NCI-H1417 treated with DMSO at 0.1 percent for 48 hours (cell line): Measurements from ENCODE around the gene ESR2.
"Not testable (repeated sequence)": the region's sequence is repeated elsewhere in the genome, so short reads cannot be mapped to it uniquely, and the experiment has no call there.

ENCODE experiments used
- DNase-seq: peaks from one replicate; lab custom pipeline; 2025; lab: John Stamatoyannopoulos, UW

The ESR2 gene

DNA sequence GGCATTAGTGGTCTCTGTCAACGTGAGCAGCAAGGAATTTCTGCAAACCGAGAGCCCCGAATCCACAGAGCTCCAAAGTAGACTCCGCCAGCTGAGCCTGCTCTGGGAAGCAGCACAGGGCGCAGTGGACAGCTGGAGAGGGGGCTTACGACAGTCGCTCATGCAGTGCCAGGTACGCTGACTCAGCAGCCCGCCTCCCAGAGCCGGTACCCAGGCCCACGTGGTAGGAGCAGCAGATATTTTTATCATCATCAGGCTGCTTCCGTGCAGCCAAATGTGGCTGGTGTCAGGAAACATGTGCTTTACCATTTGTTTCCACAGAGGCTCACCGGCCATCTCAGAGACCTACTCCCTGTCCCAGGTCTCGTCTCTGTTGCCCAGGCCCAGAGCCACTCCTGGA is 73.7 kb downstream of the ESR2 start:
- no peak for DNase-seq

DNA sequence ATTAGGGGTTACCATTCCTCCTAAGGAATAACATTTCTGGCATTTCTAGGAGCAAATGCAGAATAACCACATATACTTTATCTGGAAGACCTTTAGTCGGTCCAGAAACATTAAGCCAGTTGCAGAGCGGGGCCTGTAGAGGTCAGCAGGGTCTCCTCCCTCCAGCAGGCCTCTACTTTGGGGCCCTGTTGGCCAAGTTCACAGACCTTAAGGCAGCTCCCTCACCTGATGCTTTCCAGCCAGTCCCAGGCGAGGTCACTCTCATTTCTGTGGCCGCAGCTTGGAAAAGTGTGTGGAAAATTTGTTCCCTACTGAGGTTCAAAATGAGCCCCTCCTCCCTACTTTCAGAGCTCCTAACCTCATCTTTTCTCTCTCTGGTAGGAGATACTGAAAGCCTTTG is 74.1 kb downstream of the ESR2 start:
- DNase-seq, result no peak

DNA sequence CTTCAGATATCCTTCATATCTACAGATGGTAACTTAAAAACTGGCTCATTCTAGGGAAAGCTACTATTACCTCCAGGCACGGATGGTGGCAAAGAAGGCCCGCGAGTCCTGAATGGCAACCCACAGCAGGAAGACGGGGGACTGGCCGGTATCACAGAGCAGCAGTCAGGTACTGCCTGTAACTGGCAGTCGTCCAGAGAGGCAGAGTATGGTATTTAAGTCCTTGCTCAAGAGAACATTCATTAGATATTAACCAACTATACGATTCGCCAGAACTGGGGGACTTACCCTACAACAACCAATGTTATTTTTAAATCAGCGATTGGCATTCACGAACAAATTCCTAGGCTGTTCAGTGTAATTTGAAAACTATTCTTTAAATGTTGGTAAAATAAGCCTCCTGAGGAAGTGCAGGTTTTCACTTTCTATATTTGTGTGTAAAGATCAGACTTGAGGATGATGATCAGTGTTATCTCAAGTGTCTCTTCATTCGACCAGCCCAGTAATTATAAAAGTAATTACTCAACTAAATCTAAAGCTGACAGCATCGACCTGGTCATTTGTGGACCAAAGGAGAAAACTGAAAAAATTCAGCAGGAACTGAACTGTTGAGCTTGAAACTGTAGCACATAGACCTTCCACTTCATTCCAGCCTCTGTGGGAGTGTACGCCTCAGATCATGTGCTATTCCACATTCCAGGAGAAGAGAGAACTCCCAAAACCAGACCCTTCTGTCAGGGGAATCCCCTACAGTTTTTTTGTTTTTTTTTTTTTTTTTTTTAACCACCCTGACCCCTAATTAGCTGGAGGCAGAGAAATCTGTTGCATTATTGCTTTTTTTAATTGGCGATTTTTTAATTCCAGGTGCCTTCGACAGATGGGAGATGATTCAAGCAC is 75.6 kb downstream of the ESR2 start:
- no peak for DNase-seq

DNA sequence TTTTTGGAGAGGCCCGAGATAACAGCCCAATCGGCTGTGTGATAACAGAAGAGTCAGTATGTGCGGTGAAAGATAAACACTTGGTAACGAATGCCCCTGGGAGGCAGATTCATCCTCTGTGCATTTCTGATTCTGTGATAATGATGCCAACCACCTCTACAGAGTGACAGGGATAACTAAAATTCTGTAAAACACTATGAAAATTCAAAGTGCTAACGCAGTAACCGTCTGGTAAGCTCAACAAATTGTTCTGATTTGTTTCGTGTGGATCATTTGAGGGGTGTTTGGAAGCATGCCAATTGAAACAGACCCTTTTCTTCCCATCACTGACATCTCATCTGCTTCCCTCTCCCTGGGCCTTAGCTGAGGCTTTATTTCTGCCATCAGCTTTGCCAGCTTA is 76.3 kb downstream of the ESR2 start:
- no peak for DNase-seq

DNA sequence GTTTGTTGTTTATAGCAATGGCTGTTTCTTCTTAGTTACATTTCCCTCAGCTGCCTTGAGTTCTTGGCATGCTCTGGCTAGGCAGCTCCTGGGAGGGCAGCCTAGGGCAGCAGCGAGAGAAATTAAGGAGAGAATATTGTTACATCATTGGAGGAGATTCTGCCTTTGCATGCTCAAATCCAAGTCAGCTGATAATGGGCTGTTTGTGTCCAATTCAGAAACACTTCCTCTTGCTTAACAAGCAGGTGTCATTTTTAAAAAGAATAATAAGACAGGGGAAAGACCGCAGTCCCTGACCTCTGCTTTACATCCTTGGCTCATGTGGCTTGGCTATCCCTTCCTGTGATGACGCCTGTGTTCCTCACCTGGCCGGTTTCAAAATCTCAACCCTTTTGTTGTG is 76.9 kb downstream of the ESR2 start:
- no peak for DNase-seq

DNA sequence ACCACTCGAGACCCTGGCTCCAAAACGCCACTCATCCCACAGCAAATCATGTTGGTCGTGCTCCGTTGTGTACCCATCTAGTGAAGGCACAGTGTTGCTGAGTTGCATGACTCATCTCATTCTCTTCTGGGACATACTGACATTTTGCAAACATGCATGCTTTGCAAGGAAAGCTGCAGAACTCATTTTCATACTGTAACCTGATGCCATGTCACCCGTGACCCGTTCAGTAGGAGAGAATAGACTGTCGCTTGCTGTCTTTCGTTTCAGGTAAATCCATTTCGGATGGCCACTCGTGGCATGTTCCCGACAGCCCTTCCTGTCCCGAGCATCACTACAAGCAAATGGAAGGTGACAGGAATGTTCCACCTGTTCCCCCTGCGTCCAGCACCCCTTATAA is 78.2 kb downstream of the ESR2 start:
- no peak for DNase-seq

DNA sequence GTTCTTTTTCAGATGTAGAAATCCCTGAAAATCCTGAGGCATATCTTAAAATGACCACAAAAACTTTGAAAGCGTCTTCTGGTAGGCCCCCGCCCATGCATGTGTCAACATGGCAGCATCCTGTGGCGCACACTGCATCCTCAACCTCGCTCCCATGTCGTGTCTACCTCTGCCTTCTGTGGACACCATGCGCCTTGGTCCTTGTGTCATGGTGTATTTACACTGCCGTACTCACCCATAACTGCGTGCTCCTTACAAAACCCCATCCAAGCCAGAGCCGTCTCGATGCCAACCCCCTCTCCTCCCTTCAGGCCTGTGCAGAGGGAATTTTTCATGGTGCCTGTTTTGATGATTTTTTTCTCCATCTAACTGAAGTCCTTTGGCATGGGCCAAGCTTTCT is 78.9 kb downstream of the ESR2 start:
- DNase-seq, result no peak

DNA sequence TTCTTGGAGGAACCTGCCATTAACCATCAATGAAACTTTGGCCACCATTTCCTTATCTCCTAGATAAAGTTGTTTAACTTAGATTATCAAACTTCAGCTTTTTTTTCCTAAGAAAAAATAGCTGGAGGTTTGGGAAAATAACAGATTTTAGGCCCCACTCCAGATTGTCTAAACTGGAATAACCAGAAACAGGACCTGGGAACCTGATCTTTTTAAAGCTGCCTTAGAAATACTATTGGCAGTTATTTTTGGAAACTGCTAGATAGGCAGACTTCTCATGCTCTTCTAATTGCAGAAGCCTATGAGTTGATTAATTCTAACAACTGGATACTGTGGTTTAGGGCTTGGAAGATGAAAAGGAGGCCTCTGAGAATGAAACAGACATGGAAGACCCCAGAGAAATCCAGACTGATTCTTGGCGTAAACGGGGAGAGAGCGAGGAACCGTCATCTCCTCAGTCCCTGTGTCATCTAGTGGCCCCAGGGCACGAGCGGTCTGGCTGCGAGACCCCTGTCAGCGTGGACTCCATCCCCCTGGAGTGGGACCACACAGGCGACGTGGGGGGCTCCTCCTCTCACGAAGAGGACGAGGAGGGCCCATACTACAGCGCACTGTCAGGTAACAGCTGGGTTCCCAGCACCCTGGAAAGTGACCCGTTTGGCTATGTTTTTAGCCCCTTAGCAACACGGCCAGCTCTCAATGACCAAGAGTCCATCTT is 80.2 kb downstream of the ESR2 start:
- no peak for DNase-seq

DNA sequence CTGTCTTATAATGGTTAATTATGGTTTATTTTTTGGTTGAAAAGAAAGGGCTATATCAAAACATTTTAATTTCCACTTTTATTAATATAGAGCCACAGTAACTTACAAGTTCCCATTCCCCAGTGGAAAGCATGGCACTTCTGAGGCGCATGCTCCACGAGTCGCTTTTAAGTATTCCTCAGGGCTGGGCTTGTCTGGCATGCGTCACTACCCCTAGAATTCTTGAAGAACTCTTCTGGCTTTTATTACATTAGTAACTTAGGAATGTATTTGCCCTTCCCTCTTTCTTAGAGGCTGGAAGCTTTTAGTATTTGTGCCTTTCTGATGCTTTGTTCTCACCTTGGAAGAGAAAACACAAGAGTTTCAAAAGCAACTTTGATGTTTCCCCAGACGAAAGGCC is 81.1 kb downstream of the ESR2 start:
- DNase-seq, result no peak

DNA sequence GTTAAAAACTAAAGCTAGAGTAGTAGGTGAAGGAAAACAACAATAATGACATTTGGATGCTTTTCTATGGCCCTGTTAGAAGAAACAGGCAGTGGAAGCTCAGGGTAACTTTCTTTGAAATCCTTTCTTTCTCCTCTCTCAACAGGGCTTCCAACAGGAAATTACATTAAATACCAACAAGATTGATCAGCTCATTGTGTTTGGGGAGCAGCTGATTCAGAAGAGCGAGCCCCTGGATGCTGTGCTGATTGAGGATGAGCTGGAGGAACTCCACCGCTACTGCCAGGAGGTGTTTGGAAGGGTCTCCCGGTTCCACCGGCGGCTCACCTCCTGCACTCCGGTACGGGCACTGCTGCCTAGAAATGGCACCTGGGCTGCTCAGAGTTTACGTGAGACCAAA is 81.5 kb downstream of the ESR2 start:
- no peak for DNase-seq

DNA sequence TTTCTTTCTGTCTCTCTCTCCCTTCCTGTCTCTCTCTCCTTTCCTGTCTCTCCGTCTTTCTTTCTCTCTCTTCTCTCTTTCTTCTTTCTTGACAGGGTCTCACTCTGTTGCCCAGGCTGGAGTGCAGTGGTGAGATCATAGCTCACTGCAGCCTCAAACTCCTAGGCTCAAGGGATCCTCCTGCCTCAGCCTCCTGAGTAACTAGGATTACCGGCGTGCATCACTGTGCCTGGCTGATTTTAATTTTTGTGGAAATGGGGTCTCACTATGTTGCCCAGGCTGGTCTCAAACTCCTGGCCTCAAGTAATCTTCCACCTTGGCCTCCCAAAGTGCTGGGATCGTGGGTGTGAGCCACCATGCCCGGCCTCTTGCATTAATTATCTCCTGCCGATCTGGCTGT is 83.3 kb downstream of the ESR2 start:
- DNase-seq, result not testable (repeated sequence)

DNA sequence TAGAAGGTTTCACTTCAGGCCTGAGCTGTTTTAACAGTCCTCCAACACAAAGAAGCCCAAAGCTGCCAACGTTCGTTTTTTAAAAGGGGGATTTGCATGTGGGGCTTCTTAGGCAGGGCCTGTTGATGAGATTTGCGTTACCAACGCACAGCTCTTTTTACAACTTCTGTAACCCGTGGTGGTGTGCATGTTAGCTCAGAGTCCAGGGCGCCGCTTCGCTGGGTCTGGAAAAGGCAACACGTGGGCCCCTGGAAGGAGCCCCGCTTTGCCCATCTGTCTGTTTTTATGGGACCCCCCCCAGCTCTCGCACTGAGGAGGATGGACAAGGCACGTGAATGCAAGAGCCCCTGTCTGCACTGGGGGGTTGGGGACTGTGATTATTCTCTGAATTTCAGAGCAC is 84.0 kb downstream of the ESR2 start:
- DNase-seq, result no peak

DNA sequence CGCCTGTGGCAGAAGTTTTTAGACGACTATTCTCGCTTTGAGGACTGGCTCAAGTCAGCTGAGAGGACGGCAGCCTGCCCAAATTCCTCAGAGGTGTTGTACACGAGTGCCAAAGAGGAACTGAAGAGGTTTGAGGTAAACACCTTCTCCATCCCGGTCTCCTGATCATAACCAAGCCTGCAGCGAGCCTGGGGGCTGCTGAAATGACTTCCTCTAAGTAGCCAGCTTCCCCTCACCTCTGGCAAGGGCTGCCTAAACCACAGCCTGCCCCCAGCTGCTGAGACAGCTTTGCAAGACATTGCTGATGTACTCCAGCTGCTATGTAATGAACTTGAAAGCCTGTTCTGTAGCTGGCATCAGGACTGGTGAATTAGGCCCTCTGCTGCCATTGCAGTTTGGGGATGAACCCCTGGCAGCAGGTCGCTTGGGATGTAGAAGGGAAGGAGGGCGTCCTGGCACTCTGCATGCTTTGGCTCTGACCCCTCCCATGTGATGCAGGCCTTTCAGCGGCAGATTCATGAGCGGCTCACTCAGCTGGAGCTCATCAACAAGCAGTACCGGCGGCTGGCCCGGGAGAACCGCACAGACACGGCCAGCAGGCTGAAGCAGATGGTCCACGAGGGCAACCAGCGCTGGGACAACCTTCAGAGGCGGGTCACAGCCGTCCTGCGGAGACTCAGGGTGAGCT is 84.6 kb downstream of the ESR2 start:
- no peak for DNase-seq

DNA sequence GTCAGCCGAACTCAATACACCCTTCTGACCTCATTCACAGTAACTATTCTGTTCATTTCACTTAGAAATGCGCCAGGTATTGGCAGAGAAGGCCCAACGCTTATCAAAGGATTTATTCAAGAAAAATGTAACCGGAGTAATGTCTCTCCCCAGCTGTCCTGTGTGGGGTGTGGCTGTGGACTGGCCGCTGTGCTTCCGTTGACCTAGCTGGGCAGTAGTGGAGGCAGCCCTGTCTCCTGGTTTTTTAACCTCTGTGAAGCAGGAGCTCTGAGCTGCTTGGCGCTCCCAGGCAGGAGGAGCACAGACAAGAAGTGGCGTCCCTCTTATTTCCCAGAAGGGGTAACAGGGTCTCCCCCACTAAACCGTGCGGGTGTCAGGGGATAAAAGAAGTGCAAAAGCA is 85.2 kb downstream of the ESR2 start:
- no peak for DNase-seq

DNA sequence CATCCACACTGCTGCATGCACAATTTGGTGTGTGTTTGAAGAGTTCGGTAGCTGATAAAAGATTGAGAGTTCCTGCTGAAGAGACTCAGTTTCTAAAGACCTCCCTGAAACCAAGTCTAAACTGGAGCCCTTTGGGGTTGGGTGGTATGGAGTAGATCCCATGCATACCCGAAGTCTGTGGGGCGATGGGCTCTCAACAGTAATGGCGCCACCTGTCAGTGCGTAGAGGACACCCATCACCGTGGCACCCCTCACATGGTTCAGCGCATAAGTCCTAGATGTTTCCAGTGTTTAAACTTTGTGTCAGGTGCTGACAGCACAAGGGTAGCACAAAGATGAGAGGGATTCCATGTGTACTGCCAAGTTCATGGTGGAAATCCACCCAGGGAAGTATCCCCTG is 85.9 kb downstream of the ESR2 start:
- no peak for DNase-seq

DNA sequence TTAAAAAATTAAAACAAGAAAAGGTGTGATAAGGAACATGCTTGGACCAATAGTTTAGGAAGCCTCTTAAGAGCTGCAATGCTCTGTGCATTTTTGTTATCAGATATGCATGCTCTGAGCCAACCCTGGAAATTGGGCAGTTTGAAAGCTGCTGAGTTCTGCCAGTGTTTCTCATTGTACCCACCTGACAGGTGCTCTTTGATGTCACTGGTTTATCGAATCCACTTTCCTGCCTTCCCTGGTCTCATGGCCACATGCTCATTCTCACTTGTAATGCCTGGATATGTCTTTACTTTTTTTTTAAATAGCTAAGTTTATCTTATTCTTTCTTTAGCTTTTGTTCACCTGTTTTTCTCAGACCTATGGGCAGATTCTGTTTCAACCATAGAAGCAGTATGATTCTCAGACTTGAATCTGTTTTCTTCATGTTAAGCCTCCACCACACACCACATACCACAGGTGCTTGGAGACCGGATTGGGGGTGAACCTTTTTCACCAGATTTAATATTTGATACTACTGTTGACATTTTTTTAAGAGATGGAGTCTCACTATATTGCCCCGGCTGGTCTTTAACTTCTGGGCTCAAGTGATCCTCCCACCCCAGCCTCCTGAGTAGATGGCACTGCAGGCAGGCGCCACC is 90.7 kb downstream of the ESR2 start:
- no peak for DNase-seq

DNA sequence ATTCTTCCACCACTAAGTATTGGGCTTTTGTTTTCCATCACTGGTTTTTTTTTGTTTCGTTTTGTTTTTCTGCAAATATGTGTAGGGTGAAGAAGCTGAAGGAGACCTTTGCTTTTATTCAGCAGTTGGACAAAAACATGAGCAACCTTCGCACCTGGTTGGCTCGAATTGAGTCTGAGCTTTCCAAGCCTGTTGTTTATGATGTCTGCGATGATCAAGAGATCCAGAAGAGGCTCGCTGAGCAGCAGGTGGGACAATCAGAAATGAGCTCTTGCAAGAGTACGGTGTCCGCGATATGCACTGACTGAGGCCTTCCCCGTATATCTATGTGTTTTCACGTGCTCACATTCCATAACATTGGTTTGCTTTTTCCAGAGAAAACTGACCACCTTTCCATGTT is 91.5 kb downstream of the ESR2 start:
- no peak for DNase-seq

DNA sequence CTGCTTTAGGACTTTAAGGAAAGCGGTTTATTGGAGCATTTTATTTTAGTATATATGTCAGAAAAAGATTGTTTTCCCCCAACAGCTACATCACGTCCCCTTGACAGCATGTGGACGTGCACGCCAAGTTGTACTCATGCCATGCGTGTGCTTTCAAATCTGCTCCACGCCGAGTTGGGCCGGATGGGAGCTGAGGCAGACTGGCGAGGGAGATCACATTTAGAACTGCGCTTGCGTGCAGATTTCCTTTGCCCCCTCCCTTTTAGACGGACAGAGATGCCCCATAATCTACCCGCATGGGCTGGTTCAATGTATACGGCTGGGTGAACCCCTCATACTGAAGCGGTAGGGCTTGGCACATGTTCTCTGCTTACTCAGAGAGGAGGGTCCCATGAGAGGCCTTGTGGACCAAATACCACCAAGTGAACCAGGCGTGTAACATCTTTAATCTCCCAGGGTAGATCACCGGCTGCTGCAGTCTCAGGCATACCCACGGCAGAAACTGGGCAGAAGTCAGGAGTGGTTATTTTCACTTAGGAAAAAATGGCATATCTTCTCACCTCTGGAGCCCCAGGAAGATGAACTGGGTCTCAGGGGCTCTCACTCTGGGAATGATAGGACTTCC is 92.1 kb downstream of the ESR2 start:
- no peak for DNase-seq

DNA sequence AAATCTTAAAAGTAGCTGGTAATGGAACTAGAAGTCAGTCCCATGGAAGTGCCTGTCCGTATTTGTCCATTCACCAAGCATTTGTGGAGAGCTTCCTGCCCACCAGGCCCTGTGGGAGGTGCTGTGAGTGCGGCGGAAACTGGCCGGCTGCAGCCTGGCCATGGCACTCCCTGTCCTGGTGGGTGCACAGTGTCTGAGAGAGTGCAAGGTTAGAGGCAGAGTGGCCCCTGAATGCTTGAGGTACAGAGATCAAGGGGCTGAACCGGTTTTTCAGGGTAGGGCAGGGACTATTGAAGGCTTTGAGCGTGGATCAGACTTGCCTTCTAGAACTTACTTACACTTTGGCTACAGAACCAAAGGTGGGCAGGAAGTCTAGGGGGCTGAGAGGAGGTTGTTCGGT is 92.9 kb downstream of the ESR2 start:
- DNase-seq, result no peak

DNA sequence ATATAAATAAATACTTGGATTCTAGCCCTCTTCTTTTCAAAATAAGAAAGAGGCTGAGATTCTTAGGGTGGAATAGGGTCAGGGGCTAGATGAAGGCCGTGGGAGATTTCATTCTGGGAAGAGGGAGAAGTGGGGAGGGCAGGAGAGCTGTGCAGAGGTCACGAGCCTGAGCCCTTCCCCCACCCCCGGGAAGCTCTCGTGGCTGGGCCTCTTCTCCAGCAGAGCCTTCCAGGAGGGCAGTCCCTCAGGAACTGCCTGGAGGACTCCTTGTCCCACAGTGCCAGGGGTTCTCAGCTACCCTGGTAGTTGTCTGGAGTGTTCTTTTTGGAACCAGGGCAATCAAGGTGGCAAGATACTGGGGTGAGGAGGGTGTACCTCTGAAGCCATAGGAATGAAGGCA is 94.0 kb downstream of the ESR2 start:
- no peak for DNase-seq

DNA sequence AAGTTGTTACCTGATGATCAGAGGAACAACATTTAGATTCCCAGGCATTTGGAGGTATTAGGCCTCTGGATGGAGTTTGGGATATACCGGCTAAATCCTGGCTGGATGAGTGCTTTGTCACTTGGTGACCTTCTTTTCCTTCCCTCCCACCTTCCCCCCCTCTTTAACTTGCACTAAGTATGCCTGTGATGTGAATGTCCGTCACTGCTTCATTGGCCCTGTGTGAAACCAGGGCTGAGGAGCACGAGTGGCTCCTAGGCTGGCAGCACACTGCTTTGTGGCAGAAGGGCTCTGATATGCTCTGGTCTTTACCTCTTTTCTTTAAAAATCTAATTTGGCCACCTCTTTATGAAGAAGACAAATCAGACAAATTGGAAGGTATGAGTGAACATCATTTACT is 95.7 kb downstream of the ESR2 start:
- DNase-seq, result no peak

DNA sequence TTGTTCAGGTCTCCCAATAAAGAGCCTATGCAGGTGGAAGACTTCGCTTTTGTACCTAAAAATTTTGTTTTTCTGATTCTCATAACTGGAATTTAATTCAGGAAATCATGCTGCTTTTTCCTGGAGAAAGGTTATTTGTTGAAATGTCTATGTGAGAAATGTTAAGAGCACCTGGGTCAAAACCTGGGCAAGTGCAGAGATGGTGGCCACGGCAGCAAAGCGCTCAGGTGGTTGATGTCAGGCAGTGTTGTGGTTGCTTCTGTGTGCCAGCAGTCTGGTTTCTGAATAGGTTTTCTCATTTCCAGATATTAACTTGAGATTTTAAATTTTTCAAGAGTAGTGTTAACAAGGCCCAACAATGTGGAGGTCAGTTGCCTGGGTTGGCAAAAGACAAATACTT is 96.2 kb downstream of the ESR2 start:
- no peak for DNase-seq
